Measurements from ENCODE around the gene BDNF. TPM values are rescaled to one million over a fixed set of nuclear protein-coding genes. Genes with fewer than 3 reads are reported as not detected.

Gene BDNF
- polyA plus RNA-seq, 1 donor (not counting 4 experiments of a cell fraction or from before 2014, with no cell fraction given), result 0.35 TPM

DNA sequence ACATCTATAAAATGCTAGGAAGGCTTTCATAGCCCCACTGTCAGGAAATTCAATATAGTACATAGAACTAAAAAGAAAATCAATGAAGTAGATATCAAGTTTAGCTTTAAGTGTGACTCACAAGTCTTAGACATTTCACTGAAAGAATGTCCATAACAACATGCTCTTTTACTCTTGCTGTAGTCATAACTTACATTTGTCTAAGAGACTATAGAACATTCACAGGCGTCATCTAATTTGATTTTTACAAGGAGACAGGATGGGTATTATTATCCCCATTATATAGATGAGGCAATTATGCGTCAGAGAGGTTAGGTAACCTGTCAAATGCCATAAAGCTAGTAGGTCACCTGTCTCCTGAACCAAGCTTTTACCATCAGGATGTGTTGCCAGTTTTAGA, 36.9 kb downstream of the BDNF start:
- DNase-seq (ENCODE audit: low read depth, low spot score) (no peak), FAIRE-seq (no peak)
- H3K36me3 ChIP-seq (ENCODE audit: control insufficient read depth in 2 of 2, extremely low read depth in 1 of 2, insufficient read depth in 2 of 2, low read length in 2 of 2), result no peaks in the 10 kb centered on the region
- H3K79me2 ChIP-seq (ENCODE audit: control insufficient read depth, insufficient read depth, low read length), result no peaks in the 10 kb centered on the region
- H4K20me1 ChIP-seq (ENCODE audit: control insufficient read depth, extremely low read depth, insufficient read depth, low read length), result no peaks in the 10 kb centered on the region
- no peaks in the 10 kb centered on the region for H3K9me3 ChIP-seq (ENCODE audit: control insufficient read depth, low read depth, low read length)
- H2AFZ ChIP-seq (ENCODE audit: control insufficient read depth, low read length), result no peak overlapping the region
- H3K9me1 ChIP-seq (ENCODE audit: control insufficient read depth, extremely low read depth, insufficient read depth, low read length), result no peaks in the 10 kb centered on the region
- no peak overlapping the region for H3K4me2 ChIP-seq (ENCODE audit: control insufficient read depth, extremely low read depth, insufficient read depth, low read depth, low read length)
- no peaks in the 10 kb centered on the region for H3K4me1 ChIP-seq (ENCODE audit: control insufficient read depth, extremely low read depth, insufficient read depth, low read length)
- no peaks in the 10 kb centered on the region for H3K27me3 ChIP-seq (ENCODE audit: control insufficient read depth, extremely low read depth, insufficient read depth, low read length)
- TF ChIP-seq EZH2 (IDR thresholded peaks at IDR 0.05; ENCODE audit: low read length), result no peak
- TF ChIP-seq, protein P1, sequence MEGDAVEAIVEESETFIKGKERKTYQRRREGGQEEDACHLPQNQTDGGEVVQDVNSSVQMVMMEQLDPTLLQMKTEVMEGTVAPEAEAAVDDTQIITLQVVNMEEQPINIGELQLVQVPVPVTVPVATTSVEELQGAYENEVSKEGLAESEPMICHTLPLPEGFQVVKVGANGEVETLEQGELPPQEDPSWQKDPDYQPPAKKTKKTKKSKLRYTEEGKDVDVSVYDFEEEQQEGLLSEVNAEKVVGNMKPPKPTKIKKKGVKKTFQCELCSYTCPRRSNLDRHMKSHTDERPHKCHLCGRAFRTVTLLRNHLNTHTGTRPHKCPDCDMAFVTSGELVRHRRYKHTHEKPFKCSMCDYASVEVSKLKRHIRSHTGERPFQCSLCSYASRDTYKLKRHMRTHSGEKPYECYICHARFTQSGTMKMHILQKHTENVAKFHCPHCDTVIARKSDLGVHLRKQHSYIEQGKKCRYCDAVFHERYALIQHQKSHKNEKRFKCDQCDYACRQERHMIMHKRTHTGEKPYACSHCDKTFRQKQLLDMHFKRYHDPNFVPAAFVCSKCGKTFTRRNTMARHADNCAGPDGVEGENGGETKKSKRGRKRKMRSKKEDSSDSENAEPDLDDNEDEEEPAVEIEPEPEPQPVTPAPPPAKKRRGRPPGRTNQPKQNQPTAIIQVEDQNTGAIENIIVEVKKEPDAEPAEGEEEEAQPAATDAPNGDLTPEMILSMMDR (optimal IDR thresholded peaks at IDR 0.05 in 1 of 3, IDR thresholded peaks at IDR 0.05 in 1 of 3, conservative IDR thresholded peaks at IDR 0.05 in 1 of 3; ENCODE audit: extremely low read depth in 1 of 3, insufficient read depth in 2 of 3, low read length in 3 of 3), result no peak
- no peak overlapping the region for H3K27ac ChIP-seq (ENCODE audit: control insufficient read depth, insufficient read depth, low read length)
- H3K9ac ChIP-seq (ENCODE audit: control insufficient read depth, extremely low read depth, insufficient read depth, low read length), result no peak overlapping the region
- dilution Hi-C loops (cut with MboI; ENCODE audit: extremely low pct_ligation_motif_present, low sequenced_read_pairs), result no loop called here
- H3K4me3 ChIP-seq (ENCODE audit: control insufficient read depth in 2 of 3, extremely low read depth in 1 of 3, insufficient read depth in 2 of 3, low read depth in 1 of 3, low read length in 3 of 3), result no peak overlapping the region

DNA sequence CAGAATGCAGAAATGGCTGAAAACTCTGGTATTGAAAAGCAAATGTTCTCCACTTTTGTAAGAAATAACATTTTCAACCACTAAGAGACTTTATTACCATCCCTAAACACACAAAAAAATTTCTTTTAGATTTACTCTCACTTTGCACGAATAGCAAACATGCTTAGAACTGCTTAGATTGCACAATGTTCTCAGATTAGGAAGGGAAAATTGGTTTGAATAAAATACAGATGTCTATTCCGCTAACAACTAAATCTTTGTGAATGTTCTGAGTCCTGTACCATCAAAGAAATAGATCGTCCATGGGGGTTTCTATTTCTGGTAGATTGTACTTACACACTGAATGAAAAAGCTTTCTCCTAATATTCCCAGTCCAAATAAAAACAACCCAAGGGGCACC, 40.1 kb downstream of the BDNF start:
- no peak for FAIRE-seq
- no peaks in the 10 kb centered on the region for H3K79me2 ChIP-seq (ENCODE audit: control insufficient read depth, insufficient read depth, low read length)
- no peaks in the 10 kb centered on the region for H3K27me3 ChIP-seq (ENCODE audit: control insufficient read depth, extremely low read depth, insufficient read depth, low read length)
- no peak overlapping the region for H3K4me3 ChIP-seq (ENCODE audit: control insufficient read depth in 2 of 3, extremely low read depth in 1 of 3, insufficient read depth in 2 of 3, low read depth in 1 of 3, low read length in 3 of 3)
- H2AFZ ChIP-seq (ENCODE audit: control insufficient read depth, low read length), result no peak overlapping the region
- H3K4me1 ChIP-seq (ENCODE audit: control insufficient read depth, extremely low read depth, insufficient read depth, low read length), result no peaks in the 10 kb centered on the region
- H3K36me3 ChIP-seq (ENCODE audit: control insufficient read depth in 2 of 2, extremely low read depth in 1 of 2, insufficient read depth in 2 of 2, low read length in 2 of 2), result no peaks in the 10 kb centered on the region
- H3K9me3 ChIP-seq (ENCODE audit: control insufficient read depth, low read depth, low read length), result no peaks in the 10 kb centered on the region
- no peaks in the 10 kb centered on the region for H4K20me1 ChIP-seq (ENCODE audit: control insufficient read depth, extremely low read depth, insufficient read depth, low read length)
- H3K27ac ChIP-seq (ENCODE audit: control insufficient read depth, insufficient read depth, low read length), result no peak overlapping the region
- no peak for DNase-seq (ENCODE audit: low read depth, low spot score)
- dilution Hi-C loops (cut with MboI; ENCODE audit: extremely low pct_ligation_motif_present, low sequenced_read_pairs), result no loop called here
- TF ChIP-seq EZH2 (IDR thresholded peaks at IDR 0.05; ENCODE audit: low read length), result no peak
- TF ChIP-seq, protein P1 (optimal IDR thresholded peaks at IDR 0.05 in 1 of 3, IDR thresholded peaks at IDR 0.05 in 1 of 3, conservative IDR thresholded peaks at IDR 0.05 in 1 of 3; ENCODE audit: extremely low read depth in 1 of 3, insufficient read depth in 2 of 3, low read length in 3 of 3), result no peak
- no peak overlapping the region for H3K4me2 ChIP-seq (ENCODE audit: control insufficient read depth, extremely low read depth, insufficient read depth, low read depth, low read length)
- H3K9ac ChIP-seq (ENCODE audit: control insufficient read depth, extremely low read depth, insufficient read depth, low read length), result no peak overlapping the region
- no peaks in the 10 kb centered on the region for H3K9me1 ChIP-seq (ENCODE audit: control insufficient read depth, extremely low read depth, insufficient read depth, low read length)
